ENCODE measurements around the gene SLC30A9. TPM values are rescaled to one million over a fixed set of nuclear protein-coding genes. Genes with fewer than 3 reads are reported as not detected.
A peak's percentile ranks its signal among the peaks of the same experiment; 100 is the strongest.

Gene SLC30A9
- 10 to 100 TPM; 35.3 to 48.6 (median 41.5) TPM for polyA plus RNA-seq (ENCODE audit: low read depth in 6 of 6)

DNA sequence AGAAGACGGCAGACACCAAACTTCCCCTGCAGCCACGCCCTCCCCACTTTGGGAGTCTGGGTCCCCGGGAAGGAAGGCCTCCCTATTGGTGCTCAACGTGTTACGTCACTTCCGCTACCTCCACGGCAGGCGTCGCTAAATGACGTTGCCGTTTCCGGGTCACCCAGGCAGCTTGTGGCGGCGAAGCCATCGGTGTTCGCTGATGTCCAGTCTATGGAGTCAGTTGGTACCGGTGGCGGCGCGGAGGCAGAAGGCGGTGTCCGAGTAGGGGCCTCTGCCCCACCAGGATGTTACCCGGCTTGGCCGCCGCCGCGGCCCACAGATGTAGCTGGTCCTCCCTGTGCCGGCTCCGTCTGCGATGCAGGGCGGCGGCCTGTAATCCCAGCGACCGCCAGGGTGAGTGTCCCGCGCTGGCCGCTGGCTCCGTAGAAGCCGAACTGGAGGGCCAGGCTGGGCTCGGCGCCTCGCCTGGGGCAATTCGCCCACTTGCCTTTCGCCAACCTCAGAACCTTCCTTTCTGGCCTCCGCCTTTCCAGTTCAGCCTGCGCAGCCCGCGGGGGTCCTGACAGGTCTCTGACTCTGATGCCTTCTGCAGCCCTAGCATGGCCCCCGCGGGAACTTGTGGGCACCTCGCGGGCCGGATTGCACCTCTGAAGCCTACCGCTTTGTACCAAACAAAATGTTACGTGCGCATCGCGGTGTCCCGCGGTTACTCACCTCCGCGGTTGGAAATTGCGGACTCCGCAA, at the start of gene SLC30A9:
Gene SLC30A9, plus strand, starts transcription at position 166 of the 747 bp plus-strand sequence. Its CDS starts 122 bp downstream, at position 288.
- no peaks in the 10 kb centered on the region for H3K36me3 Mint-ChIP-seq
- H3K27ac Mint-ChIP-seq: peak within 1 kb of the TSS; percentile 97 to 99 (median 98)
- peaks cover 11 to 38% (median 20%) of the 10 kb centered on the region in 3 donors for H3K4me1 Mint-ChIP-seq
- peak within 1 kb of the TSS; percentile 88 to 98 (median 95) for H3K4me3 Mint-ChIP-seq
- DNase-seq (peak; percentile 94), ATAC-seq (ENCODE audit: low read depth in 2 of 2) (peak; percentile 93 to 94)
- H3K27me3 Mint-ChIP-seq: peaks cover 0 to 6% (median 0%) of the 10 kb centered on the region in 3 donors
- H3K9me3 Mint-ChIP-seq: no peaks in the 10 kb centered on the region

GRCh38 chr4:41940834-41941233, 49.5 kb upstream of the SLC30A9 start:
- Mint-ChIP-seq H3K27me3 (no peaks in the 10 kb centered on the region), H3K27ac (no peak overlapping the region), H3K36me3 (peaks cover 0 to 18% of the 10 kb centered on the region in 2 donors), H3K9me3 (no peaks in the 10 kb centered on the region), H3K4me1 (peaks cover 16 to 20% (median 17%) of the 10 kb centered on the region in 3 donors), H3K4me3 (no peak overlapping the region)
- DNase-seq (no peak), ATAC-seq (ENCODE audit: low read depth in 2 of 2) (no peak)

DNA sequence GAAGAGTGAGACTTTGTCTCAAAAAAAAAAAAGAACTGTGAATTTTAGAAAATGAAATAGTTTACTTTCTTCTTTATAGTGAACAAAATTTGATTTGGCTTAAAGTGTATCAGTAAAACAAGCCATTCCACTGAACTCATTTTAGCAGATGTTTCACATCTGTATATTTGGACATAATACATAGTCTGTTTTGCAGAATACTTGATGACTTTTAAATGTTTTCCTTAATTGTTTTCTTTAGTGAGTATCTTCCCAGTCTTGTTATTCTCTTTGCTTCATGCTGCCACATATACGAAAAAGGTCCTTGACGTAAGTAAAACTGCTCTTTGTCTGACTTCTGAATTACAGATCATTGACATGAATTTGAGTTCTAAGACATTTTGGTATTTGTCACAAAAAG, 46.8 kb upstream of the SLC30A9 start:
- peak overlapping the region in 1 of 6 donors; percentile 5 for H3K27ac Mint-ChIP-seq
- H3K9me3 Mint-ChIP-seq: no peaks in the 10 kb centered on the region
- no peak overlapping the region for H3K4me3 Mint-ChIP-seq
- ATAC-seq (ENCODE audit: low read depth in 2 of 2) (no peak), DNase-seq (no peak)
- peaks cover 0 to 18% of the 10 kb centered on the region in 2 donors for H3K36me3 Mint-ChIP-seq
- peaks cover 0 to 5% (median 4%) of the 10 kb centered on the region in 3 donors for H3K4me1 Mint-ChIP-seq
- no peaks in the 10 kb centered on the region for H3K27me3 Mint-ChIP-seq

- no peaks in the 10 kb centered on the region for H3K27me3 Mint-ChIP-seq
- no peaks in the 10 kb centered on the region for H3K9me3 Mint-ChIP-seq
- H3K36me3 Mint-ChIP-seq: peaks cover 0 to 21% of the 10 kb centered on the region in 2 donors
- DNase-seq: no peak
- ATAC-seq (ENCODE audit: low read depth in 2 of 2): no peak
- H3K4me1 Mint-ChIP-seq: peaks cover 0 to 5% (median 4%) of the 10 kb centered on the region in 3 donors
- H3K27ac Mint-ChIP-seq: no peak overlapping the region
- H3K4me3 Mint-ChIP-seq: no peak overlapping the region
These were observed 46.2 kb upstream of the SLC30A9 start for GRCh38 chr4:41944089-41944488.

GRCh38 chr4:41949531-41949930, 40.8 kb upstream of the SLC30A9 start:
- DNase-seq (no peak), ATAC-seq (ENCODE audit: low read depth in 2 of 2) (no peak)
- H3K27me3 Mint-ChIP-seq: no peaks in the 10 kb centered on the region
- no peak overlapping the region for H3K27ac Mint-ChIP-seq
- H3K4me1 Mint-ChIP-seq: peaks cover 0 to 4% (median 0%) of the 10 kb centered on the region in 3 donors
- no peaks in the 10 kb centered on the region for H3K9me3 Mint-ChIP-seq
- H3K4me3 Mint-ChIP-seq: no peak overlapping the region
- H3K36me3 Mint-ChIP-seq: peaks cover 24 to 31% of the 10 kb centered on the region in 2 donors

GRCh38 chr4:41957634-41958033, 32.7 kb upstream of the SLC30A9 start:
- no peak overlapping the region for H3K4me3 Mint-ChIP-seq
- no peaks in the 10 kb centered on the region for H3K27me3 Mint-ChIP-seq
- peaks cover 1 to 8% of the 10 kb centered on the region in 2 donors for H3K36me3 Mint-ChIP-seq
- no peaks in the 10 kb centered on the region for H3K4me1 Mint-ChIP-seq
- H3K9me3 Mint-ChIP-seq: no peaks in the 10 kb centered on the region
- peak; percentile 11 for DNase-seq
- H3K27ac Mint-ChIP-seq: no peak overlapping the region
- peak; percentile 27 to 52 for ATAC-seq (ENCODE audit: low read depth in 2 of 2)

DNA sequence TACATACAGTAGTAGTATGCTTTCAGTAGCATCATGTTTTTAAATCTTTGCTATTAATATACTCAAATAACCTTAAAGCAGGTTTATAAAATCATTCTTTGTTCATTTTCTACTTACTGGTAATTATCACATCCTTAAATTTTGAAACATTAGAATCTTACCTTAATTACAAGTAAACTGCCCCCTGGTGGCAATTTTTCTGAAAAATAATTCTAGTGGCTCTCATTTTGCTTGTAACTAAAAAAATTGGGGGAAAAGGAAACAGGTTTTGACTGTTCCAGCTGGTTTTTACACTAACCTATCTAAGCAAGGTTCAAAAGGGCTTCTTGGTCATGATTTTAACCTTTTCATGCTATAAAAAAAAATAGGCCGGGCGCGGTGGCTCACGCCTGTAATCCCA, 27.2 kb upstream of the SLC30A9 start:
- no peak overlapping the region for H3K4me3 Mint-ChIP-seq
- peaks cover 1 to 5% (median 3%) of the 10 kb centered on the region in 7 donors for H3K9me3 Mint-ChIP-seq
- no peaks in the 10 kb centered on the region for H3K27me3 Mint-ChIP-seq
- peaks cover 2 to 3% of the 10 kb centered on the region in 2 donors for H3K36me3 Mint-ChIP-seq
- no peak overlapping the region for H3K27ac Mint-ChIP-seq
- ATAC-seq (ENCODE audit: low read depth in 2 of 2): no peak
- DNase-seq: peak; percentile 4
- no peaks in the 10 kb centered on the region for H3K4me1 Mint-ChIP-seq

GRCh38 chr4:41964401-41964800, 25.9 kb upstream of the SLC30A9 start:
- H3K27me3 Mint-ChIP-seq: no peaks in the 10 kb centered on the region
- H3K36me3 Mint-ChIP-seq: peaks cover 5 to 12% of the 10 kb centered on the region in 2 donors
- H3K9me3 Mint-ChIP-seq: peaks cover 6 to 18% (median 9%) of the 10 kb centered on the region in 7 donors

GRCh38 chr4:41967392-41967791, 22.9 kb upstream of the SLC30A9 start:
- Mint-ChIP-seq H3K27me3 (peaks cover 0 to 3% (median 0%) of the 10 kb centered on the region in 3 donors), H3K4me1 (no peaks in the 10 kb centered on the region), H3K27ac (no peak overlapping the region), H3K4me3 (no peak overlapping the region), H3K9me3 (peaks cover 6 to 28% (median 13%) of the 10 kb centered on the region in 7 donors), H3K36me3 (peaks cover 5 to 12% of the 10 kb centered on the region in 2 donors)
- ATAC-seq (ENCODE audit: low read depth in 2 of 2) (no peak), DNase-seq (no peak)

More at GRCh38 chr4:41964401-41964800, 25.9 kb upstream of the SLC30A9 start:
- Mint-ChIP-seq H3K4me1 (no peaks in the 10 kb centered on the region), H3K27ac (no peak overlapping the region), H3K4me3 (no peak overlapping the region)
- DNase-seq (no peak), ATAC-seq (ENCODE audit: low read depth in 2 of 2) (no peak)

GRCh38 chr4:41969671-41970070, 20.7 kb upstream of the SLC30A9 start:
- ATAC-seq (ENCODE audit: low read depth in 2 of 2): peak; percentile 28 to 53
- Mint-ChIP-seq H3K9me3 (peaks cover 6 to 28% (median 13%) of the 10 kb centered on the region in 7 donors), H3K4me1 (no peaks in the 10 kb centered on the region), H3K27me3 (peaks cover 0 to 9% (median 0%) of the 10 kb centered on the region in 3 donors), H3K4me3 (no peak overlapping the region), H3K27ac (no peak overlapping the region), H3K36me3 (peaks cover 5 to 12% of the 10 kb centered on the region in 2 donors)
- DNase-seq: no peak

DNA sequence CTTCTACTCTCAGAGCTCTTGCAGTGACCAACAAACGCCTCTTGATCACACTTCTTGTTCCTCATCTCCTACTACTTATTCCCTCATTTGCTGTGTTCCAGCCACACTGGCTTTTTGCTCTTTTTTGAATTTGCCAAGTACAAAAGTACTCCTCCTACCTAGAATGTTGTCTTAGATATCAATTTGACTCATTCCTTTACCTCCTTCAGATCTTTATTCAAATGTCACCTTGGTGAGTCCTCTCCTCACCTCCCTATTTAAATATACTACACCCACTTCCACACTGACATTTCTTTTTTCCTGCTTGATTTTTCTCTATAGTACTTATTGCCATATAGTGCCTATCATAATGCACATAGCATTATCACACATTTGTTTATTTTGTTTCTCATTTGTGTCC, 15.0 kb upstream of the SLC30A9 start:
- H3K27ac Mint-ChIP-seq: no peak overlapping the region
- peaks cover 0 to 5% (median under 1%) of the 10 kb centered on the region in 7 donors for H3K9me3 Mint-ChIP-seq
- no peaks in the 10 kb centered on the region for H3K4me1 Mint-ChIP-seq
- H3K36me3 Mint-ChIP-seq: no peaks in the 10 kb centered on the region
- no peak overlapping the region for H3K4me3 Mint-ChIP-seq
- peaks cover 0 to 14% (median 0%) of the 10 kb centered on the region in 3 donors for H3K27me3 Mint-ChIP-seq
- no peak for DNase-seq
- no peak for ATAC-seq (ENCODE audit: low read depth in 2 of 2)

GRCh38 chr4:41976775-41977516, 13.4 kb upstream of the SLC30A9 start:
- Mint-ChIP-seq H3K27ac (no peak overlapping the region), H3K27me3 (peaks cover 0 to 14% (median 0%) of the 10 kb centered on the region in 3 donors), H3K4me3 (no peak overlapping the region), H3K9me3 (peaks cover 0 to 4% (median 0%) of the 10 kb centered on the region in 7 donors), H3K36me3 (no peaks in the 10 kb centered on the region), H3K4me1 (no peaks in the 10 kb centered on the region)
- ATAC-seq (ENCODE audit: low read depth in 2 of 2) (no peak), DNase-seq (no peak)

GRCh38 chr4:41977709-41978108, 12.6 kb upstream of the SLC30A9 start:
- no peaks in the 10 kb centered on the region for H3K36me3 Mint-ChIP-seq
- ATAC-seq (ENCODE audit: low read depth in 2 of 2) (no peak), DNase-seq (no peak)
- no peak overlapping the region for H3K27ac Mint-ChIP-seq
- H3K27me3 Mint-ChIP-seq: peaks cover 0 to 15% (median 6%) of the 10 kb centered on the region in 3 donors
- no peaks in the 10 kb centered on the region for H3K9me3 Mint-ChIP-seq
- H3K4me1 Mint-ChIP-seq: no peaks in the 10 kb centered on the region
- no peak overlapping the region for H3K4me3 Mint-ChIP-seq

All from naive B cell (primary cell).